ENCODE measurements around the gene ZRANB1.
A peak's percentile ranks its signal among the peaks of the same experiment; 100 is the strongest.
"Not testable (repeated sequence)": the region's sequence is repeated elsewhere in the genome, so short reads cannot be mapped to it uniquely, and the experiment has no call there.

ZRANB1 gene

DNA sequence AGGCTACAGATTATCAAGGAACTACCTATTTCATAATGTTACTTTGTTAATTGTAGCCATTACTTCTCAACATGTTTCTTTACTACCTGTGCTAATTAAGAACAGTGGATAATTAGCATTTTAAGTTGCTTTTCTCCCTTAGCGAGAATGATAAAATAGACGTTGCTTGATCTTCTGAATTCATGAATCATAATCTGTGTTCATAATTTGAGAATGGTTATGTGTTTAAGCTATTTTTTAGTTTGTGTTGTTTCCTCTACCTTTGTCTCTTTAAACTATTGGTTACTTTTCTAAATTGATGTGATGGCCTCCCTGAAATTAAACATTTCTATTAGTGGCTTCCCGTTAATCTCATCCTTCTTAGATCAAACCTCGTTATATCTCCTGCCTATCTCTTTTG is at the start of gene ZRANB1:
ZRANB1 (plus strand) TSS at position 301 of the 400 bp plus-strand sequence. CDS start 371 bp downstream, outside the sequence.
- DNase-seq, result no peak

- no peak for DNase-seq
Measured at GRCh38 chr10:124892905-124893304, 49.0 kb upstream of the ZRANB1 start.

GRCh38 chr10:124894569-124895215 is 47.2 kb upstream of the ZRANB1 start:
- DNase-seq, result no peak

- no peak for DNase-seq
Measured at GRCh38 chr10:124896751-124897150, 45.2 kb upstream of the ZRANB1 start.

- no peak for DNase-seq
Measured at GRCh38 chr10:124898471-124898870, 43.5 kb upstream of the ZRANB1 start.

- DNase-seq, result no peak
Measured at GRCh38 chr10:124899151-124899550, 42.8 kb upstream of the ZRANB1 start.

DNA sequence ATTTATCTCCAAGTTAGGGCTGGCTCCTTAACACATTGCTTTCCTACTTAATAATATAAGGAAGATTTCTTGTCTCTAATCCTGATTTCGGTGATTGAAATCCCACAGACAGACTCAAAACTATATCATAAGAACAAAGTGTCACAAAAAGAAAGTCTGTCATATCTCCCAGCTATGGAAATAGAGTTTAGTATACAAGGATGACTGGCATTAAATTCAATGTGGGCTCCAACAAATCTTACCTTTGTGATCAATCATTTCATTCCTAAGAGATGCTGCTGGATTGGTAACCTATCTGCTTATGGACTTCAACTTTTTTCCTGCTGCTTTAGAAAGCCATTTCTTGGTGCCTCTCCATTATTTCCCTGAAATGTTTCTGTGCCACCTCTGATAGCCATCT is 39.5 kb upstream of the ZRANB1 start:
- no peak for DNase-seq

GRCh38 chr10:124903111-124903510 is 38.8 kb upstream of the ZRANB1 start:
- DNase-seq, result peak; percentile 57

DNA sequence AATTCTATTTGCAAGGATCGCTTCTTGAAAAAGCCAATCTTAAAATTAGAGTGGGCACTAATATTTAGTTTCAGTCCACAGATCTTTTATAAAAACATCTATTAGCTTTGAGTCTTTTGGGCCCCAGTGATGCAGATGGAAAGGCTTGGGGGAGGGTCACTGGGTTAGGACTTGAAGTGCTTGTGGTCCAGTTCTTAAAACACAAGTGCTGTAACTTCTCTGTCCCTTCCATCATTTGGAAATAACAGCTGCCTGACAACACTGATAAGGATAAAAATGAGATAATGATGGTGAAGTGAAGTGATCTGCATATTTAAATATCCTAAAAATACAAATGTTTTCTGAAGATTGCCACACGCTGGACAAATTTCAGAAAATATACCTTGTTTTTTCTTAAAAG is 37.1 kb upstream of the ZRANB1 start:
- no peak for DNase-seq

DNA sequence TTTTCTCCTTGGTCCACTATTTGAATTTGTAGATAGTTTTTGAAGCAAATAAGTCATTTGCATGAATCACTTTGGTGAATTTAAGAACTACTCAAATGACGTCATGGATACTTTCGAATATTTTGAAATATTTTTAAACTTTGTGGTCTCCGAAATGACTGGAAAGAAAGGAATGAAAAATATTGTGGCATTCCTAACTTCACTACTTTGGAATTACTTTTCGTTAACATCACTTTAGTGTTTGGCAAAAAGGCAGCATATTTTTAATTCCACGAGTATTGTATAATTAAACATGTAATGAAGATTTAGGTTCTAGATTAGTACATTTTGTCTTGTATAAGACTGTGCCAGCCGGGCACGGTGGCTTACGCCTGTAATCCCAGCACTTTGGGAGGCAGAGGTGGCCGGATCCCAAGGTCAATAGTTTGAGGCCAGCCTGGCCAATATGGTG is 35.3 kb upstream of the ZRANB1 start:
- no peak for DNase-seq

DNA sequence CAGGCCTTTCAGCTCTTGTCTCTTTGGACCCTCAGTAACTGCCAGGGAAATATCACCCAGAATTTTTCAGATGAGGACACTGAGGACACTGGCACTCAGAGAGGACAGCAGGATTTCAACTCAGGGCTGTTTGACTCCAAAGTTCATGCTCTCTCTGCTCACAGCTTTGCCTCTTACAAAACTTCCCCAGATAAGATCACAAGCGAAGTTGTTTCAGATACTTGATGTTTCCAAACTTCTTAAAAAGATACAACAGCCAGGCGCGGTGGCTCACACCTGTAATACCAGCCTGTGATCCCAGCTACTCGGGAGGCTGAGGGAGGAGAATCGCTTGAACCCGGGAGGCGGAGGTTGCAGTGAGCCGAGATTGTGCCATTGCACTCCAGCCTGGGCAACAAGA is 32.4 kb upstream of the ZRANB1 start:
- no peak for DNase-seq

DNA sequence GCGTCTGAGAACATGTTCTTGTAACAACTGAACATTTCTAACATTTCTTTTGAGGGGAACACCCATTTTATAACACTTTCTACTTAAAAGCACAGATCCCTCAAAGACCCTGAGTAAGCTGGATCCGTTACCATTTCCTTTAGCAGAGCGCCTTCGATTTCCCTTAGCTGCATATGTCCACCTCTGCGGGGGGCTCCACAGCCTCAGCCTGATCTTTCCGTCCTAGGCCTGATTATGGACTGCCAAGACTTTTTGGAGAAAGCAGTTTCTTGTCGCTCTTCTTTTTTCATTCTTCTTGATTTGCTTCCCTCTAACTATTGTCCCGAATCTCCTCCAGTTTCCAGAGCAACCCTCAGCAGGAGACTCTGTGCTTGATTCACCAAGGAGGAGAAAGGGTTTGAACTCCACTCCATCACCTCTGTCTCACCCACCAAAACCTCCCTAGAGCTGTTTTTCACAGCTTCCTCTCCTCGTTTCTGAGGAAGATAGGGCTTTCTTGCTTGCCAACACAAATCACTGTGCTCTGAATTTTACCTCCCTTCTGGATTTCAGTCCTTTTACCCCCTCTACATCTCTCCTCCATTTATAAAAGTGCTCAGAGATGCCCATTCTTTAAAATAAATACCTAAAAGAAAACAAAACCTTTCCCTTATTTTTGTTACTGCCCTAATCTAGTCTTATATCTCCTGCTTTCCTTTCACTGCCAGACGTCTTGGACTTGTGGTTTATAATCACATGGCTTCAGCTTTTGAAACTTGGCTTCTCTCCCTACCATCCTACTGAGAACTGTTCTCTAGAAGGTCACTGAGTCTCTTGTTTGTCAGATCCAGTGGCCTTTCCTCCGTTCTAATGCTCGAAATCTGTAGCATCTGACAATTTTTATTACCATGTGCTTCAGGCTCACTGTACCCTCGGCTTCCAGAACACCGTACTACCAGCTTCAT is 30.5 kb upstream of the ZRANB1 start:
- DNase-seq, result no peak

- no peak for DNase-seq
Measured at GRCh38 chr10:124912101-124912886, 29.6 kb upstream of the ZRANB1 start.

- DNase-seq, result no peak
Measured at GRCh38 chr10:124913167-124913566, 28.8 kb upstream of the ZRANB1 start.

- DNase-seq, result not testable (repeated sequence)
Measured at GRCh38 chr10:124914398-124914797, 27.5 kb upstream of the ZRANB1 start.

GRCh38 chr10:124916098-124916584 is 25.8 kb upstream of the ZRANB1 start:
- DNase-seq, result peak; percentile 73

DNA sequence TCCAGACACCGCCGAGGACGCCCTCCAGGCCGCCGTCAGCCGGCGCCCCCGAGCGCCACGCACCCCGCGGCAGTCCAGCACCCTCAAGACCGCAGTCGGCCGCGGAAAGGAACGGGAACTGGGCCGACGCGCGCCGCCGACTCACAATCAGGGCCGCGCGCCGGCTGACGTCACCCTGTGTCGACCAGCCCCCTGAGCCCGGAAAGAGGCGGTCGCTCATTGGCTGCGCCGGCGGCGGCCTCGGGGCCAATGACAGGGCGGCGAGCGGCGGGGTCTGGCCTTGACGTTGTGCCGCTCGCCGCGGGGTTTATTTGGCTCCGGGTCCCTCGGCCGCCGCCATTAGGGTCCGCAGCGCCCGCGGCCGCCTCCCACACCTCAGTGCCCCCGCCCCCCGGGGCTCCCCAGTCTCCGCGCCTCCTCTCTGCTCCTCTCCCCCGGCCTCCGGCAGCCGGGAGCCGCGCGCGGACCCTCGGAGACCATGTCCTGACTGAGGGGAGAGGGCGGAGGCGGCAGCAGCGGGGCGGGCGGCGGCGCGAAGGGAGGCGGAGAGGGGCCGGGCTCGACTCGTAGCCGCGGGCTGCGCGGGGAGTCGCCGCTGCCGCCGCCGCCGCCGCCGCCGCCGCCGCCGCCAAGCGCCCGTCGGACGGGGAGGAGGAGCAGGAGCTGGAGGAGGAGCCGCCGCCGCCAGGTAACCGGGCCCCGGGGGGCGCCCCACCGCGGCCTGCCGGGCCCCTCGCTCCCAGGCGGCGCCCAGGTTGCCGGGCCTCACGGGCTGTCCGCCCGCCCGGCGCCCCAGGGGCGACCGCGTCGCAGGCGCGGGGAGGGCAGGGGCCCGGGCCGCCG is 25.1 kb upstream of the ZRANB1 start:
- peak; percentile 93 for DNase-seq

- DNase-seq, result peak; percentile 53
Measured at GRCh38 chr10:124917428-124918190, 24.3 kb upstream of the ZRANB1 start.

DNA sequence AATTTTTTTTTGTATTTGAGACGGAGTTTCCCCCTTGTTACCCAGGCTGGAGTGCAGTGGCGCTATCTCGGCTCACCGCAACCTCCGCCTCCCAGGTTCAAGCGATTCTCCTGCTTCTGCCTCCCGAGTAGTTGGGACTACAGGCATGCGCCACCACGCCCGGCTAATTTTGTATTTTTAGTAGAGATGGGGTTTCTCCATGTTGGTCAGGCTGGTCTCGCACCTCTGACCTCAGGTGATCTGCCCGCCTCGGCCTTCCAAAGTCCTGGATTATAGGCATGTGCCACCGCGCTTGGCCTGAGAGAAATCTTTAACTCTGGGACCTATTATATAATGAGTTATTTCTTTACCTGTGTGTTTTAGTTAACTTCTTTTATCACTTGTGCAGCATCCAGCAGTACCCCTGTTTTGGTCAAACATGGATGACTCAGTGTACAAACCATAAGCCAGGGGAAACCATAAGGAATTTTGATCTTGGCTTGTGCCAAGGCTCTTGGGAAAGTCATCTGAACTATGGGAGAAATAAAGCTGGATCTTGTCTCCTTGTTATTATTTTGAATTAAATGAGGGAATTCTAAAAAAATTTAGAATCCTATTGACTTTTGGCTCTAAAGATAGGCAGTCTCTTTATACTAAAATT is 23.6 kb upstream of the ZRANB1 start:
- no peak for DNase-seq

DNA sequence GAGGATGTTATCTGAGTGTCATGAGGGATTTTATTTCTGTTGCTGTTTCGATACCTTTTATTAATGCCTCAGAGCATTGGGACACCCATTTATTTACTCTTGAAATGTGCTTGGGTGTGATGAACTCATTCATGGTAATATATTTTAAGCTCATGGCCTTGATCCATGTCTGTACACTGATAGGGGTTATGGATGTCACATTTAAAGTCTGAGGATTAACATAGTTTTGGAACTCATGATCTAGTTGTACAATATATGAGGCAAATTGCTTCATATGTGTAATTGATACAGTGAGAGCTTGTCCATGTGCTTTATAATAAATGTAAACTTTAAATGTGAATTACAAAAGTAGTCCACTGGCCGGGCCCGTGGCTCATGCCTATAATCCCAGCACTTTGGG is 23.0 kb upstream of the ZRANB1 start:
- no peak for DNase-seq

- DNase-seq, result no peak
Measured at GRCh38 chr10:124921261-124921660, 20.7 kb upstream of the ZRANB1 start.
